ENCODE results near the gene ATXN10.

DNA sequence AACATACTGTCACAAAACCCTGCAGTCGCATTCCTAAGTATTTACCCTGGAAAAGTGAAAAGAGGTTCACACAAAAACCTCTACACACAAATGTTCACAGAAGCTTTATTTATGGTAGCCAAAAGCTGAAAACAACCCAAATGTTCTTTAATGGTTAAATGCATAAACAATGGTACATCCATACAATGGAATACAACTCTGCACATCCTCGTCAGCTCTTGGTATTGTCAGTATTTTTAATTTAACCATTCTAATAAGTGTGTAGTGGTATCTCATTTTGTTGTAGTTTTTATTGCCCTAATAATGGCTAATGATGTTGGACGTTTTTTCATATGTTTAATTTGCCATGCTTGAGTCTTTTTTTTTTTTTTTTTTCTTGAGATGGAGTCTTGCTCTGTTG, 99.4 kb downstream of the ATXN10 start:
- TF ChIP-seq, protein P1, sequence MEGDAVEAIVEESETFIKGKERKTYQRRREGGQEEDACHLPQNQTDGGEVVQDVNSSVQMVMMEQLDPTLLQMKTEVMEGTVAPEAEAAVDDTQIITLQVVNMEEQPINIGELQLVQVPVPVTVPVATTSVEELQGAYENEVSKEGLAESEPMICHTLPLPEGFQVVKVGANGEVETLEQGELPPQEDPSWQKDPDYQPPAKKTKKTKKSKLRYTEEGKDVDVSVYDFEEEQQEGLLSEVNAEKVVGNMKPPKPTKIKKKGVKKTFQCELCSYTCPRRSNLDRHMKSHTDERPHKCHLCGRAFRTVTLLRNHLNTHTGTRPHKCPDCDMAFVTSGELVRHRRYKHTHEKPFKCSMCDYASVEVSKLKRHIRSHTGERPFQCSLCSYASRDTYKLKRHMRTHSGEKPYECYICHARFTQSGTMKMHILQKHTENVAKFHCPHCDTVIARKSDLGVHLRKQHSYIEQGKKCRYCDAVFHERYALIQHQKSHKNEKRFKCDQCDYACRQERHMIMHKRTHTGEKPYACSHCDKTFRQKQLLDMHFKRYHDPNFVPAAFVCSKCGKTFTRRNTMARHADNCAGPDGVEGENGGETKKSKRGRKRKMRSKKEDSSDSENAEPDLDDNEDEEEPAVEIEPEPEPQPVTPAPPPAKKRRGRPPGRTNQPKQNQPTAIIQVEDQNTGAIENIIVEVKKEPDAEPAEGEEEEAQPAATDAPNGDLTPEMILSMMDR (IDR thresholded peaks at IDR 0.05) = no peak
- no peak for TF ChIP-seq POLR2A (IDR thresholded peaks at IDR 0.05)
